GM18520 (cell line): ENCODE measurements around the gene FABP3.

ENCODE experiments used
- ATAC-seq: cut with Tn5 transposase; IDR thresholded peaks from one replicate; pipeline ENCODE4 v1.9.1; 2021; ENCODE audit not compliant: unreplicated experiment

Gene FABP3

GRCh38 chr1:31373897-31374486 lies 1.1 kb upstream of the FABP3 start:
- ATAC-seq: no peak

DNA sequence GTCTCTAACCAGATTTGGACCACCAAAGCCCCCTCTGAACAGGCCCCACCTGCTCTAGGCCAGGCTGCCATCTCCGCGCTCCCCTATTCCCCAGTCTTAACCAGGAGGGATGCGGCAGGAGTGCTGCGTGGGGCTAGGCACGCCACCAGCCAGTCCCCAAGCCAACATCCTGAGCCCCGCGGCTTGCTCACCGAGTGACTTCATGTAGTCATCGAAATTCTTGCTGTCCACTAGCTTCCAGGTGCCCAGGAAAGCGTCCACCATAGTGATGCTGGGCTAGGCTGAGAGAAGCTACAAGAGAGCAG lies 173 bp downstream of the FABP3 start:
- no peak for ATAC-seq

DNA sequence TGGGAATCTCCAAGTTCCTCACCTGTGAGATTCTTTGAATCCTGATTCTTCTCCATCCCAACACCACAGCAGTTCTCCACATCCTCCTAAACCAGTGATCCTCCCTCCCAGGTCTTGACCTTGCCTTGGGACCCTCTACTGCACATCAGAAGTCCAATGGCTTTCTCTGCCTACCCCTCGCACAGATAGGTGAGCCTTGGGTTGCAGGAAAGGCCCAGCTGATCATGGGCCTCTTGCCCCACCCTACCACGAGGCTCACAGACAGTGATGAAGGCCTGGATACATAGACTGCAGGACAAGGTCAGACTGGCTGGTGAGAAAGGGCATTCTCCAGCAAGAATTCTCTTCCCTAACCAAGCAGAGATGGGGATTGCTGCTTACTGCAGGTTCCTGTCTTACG lies 825 bp downstream of the FABP3 start:
- no peak for ATAC-seq

DNA sequence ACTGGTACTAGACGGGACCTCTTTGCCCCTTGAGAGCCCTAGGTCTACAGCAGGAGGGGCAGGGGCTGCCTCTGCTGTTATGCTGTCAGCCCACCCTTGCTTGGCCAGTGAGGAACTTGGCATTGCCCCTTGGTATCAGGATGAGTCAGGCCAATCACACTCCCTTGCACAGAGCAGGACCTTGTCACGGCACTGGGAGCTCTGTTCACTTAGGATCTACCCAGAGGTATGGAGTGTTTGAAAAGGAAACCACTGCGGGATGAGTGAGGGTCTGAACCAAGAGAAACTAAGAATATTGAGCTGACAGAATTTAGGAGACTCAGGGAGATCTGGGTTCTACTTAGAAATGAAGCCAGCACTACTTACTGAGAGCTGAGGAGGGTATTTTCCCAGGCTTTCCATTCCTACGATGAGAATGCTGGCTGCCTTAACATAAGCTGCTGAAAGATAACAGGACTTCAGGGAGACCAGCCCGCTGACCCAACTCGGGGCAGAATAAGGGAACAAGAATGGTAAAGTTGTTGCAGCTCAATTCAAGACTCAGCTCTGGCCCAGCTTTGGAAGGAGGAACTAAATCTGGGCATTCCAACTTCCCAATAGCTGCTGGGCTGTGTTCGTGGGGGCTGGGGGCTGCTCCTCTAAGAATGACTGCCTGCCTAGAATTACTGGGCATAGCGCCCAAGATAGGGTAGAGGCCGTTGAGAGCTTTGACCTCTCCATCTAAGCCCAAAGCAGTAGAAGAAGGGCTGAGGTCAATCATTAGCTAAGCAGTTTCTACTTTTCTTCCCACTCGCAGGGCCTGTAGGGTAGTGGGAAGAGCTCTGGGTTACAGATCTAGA lies 1.5 kb downstream of the FABP3 start:
- ATAC-seq: no peak

- ATAC-seq: no peak
Observed at GRCh38 chr1:31370565-31370964, 2.3 kb downstream of the FABP3 start.

- ATAC-seq: no peak
Observed at GRCh38 chr1:31370021-31370420, 2.9 kb downstream of the FABP3 start.

DNA sequence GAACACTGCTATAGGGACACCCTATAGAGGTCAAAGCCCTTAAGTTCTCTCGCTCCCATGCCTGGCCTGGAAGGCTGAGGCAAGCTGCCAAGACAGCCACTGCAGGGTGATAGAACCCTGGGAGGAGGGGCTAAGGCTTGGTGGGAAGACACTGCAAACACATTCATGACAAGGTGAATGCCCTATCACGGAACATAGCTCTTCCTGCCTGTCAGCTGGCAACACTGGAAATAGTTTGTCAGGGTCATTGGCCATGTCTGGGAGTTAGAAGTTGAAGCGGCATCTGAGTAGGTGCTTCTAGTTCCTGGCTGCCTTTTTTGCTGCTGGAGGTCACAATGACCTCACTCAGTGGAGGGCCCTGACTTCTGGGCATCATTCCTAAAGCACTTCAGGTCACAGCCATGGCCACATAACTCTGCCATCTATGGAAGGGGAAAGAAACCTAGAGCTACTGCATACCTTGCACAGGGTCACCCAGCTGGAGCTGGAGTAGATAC lies 4.2 kb downstream of the FABP3 start:
- ATAC-seq: no peak

- no peak for ATAC-seq
Observed at GRCh38 chr1:31366796-31367195, 6.1 kb downstream of the FABP3 start.

- ATAC-seq: no peak
Observed at GRCh38 chr1:31364561-31365250, 8.2 kb downstream of the FABP3 start.

GRCh38 chr1:31362032-31362431 lies 10.8 kb downstream of the FABP3 start:
- ATAC-seq: no peak

GRCh38 chr1:31361607-31362006 lies 11.3 kb downstream of the FABP3 start:
- ATAC-seq: no peak

DNA sequence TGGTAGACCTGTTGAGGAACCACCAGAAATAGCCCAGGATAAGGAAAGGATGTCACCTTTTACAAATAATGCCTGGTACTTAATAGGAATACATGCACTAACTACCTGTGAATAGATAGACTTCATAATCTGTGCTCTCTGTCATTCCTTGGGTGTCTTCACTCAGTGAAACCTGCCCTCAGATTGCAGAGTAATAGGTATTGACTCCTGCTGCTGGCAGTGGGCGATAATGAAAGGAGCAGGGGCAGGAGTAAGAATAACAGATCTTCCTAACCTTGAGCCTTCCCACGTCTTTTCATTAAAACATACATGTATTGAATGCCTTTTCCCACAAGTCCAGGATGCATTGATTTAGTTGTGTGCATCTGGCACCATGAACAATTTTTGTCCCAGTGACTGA lies 16.4 kb downstream of the FABP3 start:
- ATAC-seq: no peak

DNA sequence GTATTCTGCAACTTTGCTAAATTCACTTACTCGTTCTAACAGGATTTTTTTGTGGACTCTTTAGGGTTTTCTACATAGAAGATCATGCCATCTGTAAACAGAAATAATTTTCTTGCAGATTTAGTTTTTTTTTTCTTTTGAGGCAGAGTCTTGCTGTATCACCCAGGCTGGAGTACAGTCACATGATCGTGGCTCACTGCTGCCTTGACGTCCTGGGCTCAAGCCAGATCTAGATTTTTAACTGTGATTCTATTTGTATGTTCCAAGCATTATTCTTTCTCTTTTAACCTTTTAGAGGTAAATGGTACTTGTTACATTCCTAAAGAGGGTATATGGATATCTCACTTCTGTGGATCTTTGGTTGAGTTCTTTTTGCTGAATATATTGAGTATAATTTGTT lies 18.6 kb downstream of the FABP3 start:
- no peak for ATAC-seq

GRCh38 chr1:31348449-31348848 lies 24.4 kb downstream of the FABP3 start:
- no peak for ATAC-seq

- ATAC-seq: no peak
Observed at GRCh38 chr1:31346785-31347184, 26.1 kb downstream of the FABP3 start.

DNA sequence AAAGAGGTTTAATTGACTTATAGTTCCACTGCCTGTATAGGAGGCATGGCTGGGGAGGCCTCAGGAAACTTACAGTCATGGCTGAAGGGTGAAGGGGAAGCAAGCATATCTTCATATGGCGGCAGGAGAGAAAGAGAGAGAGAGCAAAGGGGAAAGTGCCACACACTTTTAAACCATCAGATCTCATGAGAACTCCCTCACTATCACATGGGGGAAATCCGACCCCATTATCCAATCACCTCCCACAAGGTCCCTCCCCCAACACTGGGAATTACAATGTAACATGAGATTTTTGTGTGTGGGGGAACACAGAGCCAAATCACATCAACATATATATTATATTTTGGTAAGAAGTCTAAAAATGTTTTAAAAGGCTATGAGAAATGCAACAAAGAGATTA lies 27.2 kb downstream of the FABP3 start:
- no peak for ATAC-seq

- no peak for ATAC-seq
Observed at GRCh38 chr1:31344503-31344902, 28.4 kb downstream of the FABP3 start.

DNA sequence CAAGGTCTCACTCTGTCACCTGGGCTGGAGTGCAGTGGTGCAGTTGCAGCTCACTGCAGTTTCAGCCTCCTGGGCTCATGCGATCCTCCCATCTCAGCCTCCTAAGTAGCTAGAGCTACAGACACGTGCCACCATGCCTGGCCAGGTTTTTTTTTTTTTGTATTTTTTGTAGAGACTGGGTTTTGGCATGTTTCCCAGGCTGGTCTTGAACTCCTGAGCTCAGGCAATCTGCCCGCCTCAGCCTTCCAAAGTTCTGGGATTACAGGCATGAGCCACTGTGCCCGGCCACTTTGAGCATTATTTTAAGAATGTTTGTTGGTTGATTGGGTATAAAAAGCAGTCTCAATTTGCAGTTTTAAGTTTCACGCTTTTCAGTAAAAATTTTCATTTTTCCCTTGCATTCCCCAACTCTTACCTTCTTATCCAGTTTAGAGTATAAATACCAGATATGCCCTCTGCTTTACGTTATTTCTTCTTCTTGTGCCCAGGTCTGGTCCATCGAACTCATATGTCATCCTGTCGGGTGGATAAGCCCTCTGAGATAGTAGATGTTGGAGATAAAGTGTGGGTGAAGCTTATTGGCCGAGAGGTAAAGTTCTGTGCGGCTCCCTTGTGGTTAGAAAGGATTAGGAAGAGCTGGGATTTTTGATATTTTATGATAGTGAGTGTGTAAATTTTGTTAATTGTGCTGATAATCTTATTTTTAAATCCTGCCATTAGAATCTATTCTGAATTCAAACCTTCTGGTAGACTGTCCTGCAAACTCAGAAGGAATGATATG lies 36.0 kb downstream of the FABP3 start:
- no peak for ATAC-seq

DNA sequence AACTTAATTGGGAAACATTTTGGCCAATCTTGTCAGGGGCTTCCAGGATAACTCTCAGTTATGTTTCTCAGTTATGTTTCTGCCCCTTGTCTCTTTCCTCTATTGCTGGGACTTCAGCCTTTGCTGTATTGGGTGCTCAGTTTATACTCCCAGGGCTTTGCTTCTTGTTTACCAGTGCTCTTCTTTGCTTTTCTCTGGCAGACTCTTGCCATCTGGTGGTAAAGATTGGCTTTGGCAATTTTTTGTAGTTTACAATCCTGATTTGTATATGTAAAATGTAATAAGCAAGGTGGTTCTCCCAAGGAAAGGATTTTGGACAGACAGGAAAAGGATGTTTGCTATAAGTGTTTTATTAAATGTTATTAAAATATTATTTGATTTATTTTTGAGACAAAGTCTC lies 37.9 kb downstream of the FABP3 start:
- no peak for ATAC-seq

DNA sequence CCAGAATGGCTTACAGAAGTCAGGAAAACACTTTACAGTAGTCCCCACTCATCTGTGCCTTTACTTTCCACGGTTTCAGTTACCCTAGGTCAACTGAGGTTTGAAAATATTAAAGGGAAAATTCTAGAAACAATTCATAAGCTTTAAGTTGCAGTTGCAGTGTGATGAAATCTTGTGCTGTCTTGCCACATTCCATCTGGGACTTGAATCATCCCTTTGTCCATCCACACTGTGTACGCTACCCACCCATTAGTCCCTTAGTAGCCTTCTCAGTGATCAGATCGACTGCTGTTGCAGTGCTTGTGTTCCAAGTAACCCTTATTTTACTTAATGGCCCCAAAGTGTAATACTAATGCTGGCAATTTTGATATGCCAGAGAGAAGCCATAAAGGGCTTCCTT lies 45.5 kb downstream of the FABP3 start:
- ATAC-seq: no peak

DNA sequence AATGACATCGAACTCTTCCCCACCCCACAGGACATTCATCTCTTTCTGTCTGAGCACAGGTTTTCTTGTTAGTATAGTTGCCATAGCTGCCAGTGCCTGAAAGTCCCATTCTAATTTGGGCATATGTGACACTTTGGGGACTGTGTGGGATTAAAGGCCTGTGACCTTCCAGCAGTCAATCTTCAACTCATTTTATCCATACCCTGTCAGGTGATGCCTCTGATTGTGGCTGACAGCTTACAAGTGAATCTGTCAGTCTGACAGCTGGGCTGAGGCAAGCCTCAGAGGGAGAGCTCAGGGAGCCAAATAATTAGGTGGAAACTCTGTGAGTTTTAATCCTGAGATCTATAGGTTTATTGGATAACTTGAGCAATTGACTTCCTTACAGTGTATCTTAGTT lies 46.4 kb downstream of the FABP3 start:
- ATAC-seq: no peak
